Endothelial cell of hepatic sinusoid (primary cell): ENCODE measurements around the gene PUS1.

Source experiments
- in situ Hi-C: cut with HindIII; loops from 2 replicates; pipeline ENCODE4 v1.10.0; 2017; ENCODE audit warnings: low sequenced_read_pairs

Gene PUS1

GRCh38 chr12:131990066-131990979 is 61.2 kb downstream of the PUS1 start:
- in situ Hi-C loops = no loop called here

- in situ Hi-C loops = no loop called here
Measured at GRCh38 chr12:131990980-131991305, 61.9 kb downstream of the PUS1 start.

- in situ Hi-C loops = no loop called here
Measured at GRCh38 chr12:131991816-131992430, 62.8 kb downstream of the PUS1 start.

GRCh38 chr12:131994589-131994988 is 65.5 kb downstream of the PUS1 start:
- in situ Hi-C loops = no loop called here
